ENCODE measurements around the gene VSTM2L.

DNA sequence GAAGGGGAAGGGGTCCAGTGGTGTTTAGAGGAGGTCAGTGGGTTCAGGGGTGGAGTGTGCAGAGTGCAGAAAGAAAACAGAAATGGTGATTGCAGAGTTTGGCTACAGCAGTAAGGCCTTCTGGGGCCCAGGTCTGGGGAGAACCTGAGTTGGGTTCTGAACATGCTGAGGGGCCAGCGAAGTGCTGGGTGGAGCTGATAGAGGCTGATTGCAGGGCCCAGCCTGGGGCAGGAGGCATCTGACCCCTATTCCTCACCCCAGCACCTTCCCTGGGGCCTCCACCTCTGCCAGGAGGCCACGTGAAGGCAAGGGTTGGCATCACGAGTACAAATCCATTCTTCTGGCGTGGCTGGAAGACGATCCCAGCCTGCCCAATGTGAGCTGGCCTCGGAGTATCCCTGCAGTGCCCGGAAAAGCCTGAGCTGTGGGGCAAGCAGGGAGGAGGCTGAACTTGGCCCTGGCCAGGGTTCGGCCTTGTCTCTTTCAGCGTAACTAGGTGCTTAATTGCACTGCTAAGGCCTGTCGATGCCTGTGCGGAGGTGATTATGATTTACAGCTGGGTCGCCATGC, 35.3 kb downstream of the VSTM2L start:
- TF ChIP-seq, protein P1, sequence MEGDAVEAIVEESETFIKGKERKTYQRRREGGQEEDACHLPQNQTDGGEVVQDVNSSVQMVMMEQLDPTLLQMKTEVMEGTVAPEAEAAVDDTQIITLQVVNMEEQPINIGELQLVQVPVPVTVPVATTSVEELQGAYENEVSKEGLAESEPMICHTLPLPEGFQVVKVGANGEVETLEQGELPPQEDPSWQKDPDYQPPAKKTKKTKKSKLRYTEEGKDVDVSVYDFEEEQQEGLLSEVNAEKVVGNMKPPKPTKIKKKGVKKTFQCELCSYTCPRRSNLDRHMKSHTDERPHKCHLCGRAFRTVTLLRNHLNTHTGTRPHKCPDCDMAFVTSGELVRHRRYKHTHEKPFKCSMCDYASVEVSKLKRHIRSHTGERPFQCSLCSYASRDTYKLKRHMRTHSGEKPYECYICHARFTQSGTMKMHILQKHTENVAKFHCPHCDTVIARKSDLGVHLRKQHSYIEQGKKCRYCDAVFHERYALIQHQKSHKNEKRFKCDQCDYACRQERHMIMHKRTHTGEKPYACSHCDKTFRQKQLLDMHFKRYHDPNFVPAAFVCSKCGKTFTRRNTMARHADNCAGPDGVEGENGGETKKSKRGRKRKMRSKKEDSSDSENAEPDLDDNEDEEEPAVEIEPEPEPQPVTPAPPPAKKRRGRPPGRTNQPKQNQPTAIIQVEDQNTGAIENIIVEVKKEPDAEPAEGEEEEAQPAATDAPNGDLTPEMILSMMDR (IDR thresholded peaks at IDR 0.05; ENCODE audit: borderline replicate concordance, extremely low read depth, low read length, poor library complexity, severe bottlenecking): no peak
- TF ChIP-seq EZH2 (IDR thresholded peaks at IDR 0.05; ENCODE audit: borderline replicate concordance, low read depth, low read length, severe bottlenecking): no peak

All from DND-41 (cell line).